B cell (primary cell): ENCODE results near the gene APCDD1. TPM values are rescaled to one million over a fixed set of nuclear protein-coding genes. Genes with fewer than 3 reads are reported as not detected.

ENCODE experiments used
- ATAC-seq: fragments of 200-7000 bp; cut with Tn5 transposase; one replicate; pipeline ENCODE4 v1.10.0; 2021; ENCODE audit warnings: low read depth, mild to moderate bottlenecking, moderate number of reproducible peaks, moderate library complexity
- CTCF ChIA-PET: fragments of 350-600 bp; sonication (Branson Sonifier 250); formaldehyde crosslinking; loops from one replicate; lab custom pipeline; 2021; ENCODE audit warnings: antibody characterized with exemption, inconsistent platforms; lab: Charles Lee
- POLR2A ChIA-PET: fragments of 350-600 bp; sonication (Branson Sonifier 250); formaldehyde crosslinking; loops from one replicate; lab custom pipeline; 2021; ENCODE audit warnings: antibody characterized with exemption; lab: Charles Lee
- DNase-seq: peaks from one replicate; pipeline ENCODE4 v3.0.0; 2013
- H2AFZ ChIP-seq: 2 replicates; pipeline ENCODE4 v1.6.1; 2012; ENCODE audit warnings: mild to moderate bottlenecking, low read depth, low read length; ENCODE audit not compliant: insufficient read depth, poor library complexity, severe bottlenecking
- H3K27ac ChIP-seq, 2 donors: 1 replicate in 1 of 2; 2 replicates in 1 of 2; pipeline ENCODE4 v1.5.1; 2012 to 2013; ENCODE audit warnings: low read length in 2 of 2, mild to moderate bottlenecking in 2 of 2, moderate library complexity in 1 of 2
- H3K27me3 ChIP-seq, 4 experiments: fragments of 200-600 bp in 1 of 4; sonication (generic) in 1 of 4; replicated peaks in 1 of 4; 1 replicate in 2 of 4; 2 replicates in 2 of 4; pipeline versions ENCODE4 v1.6.1 to v1.7.0; 2013 to 2016; ENCODE audit warnings: low read length in 3 of 4, mild to moderate bottlenecking in 2 of 4, mixed read lengths in 1 of 4, moderate library complexity in 1 of 4; ENCODE audit not compliant: insufficient read depth in 4 of 4, control insufficient read depth in 3 of 4; ENCODE audit errors: control extremely low read depth in 1 of 4
- H3K36me3 ChIP-seq, 2 experiments: replicated peaks in 1 of 2; 1 replicate in 1 of 2; 2 replicates in 1 of 2; pipeline versions ENCODE4 v1.6.1 to v1.7.1; 2013; ENCODE audit warnings: low read length in 1 of 2; ENCODE audit not compliant: insufficient read depth in 2 of 2, control insufficient read depth in 1 of 2; ENCODE audit errors: control extremely low read depth in 1 of 2, extremely low read depth in 1 of 2
- H3K4me1 ChIP-seq, 2 donors: fragments of 200-600 bp in 1 of 2; sonication (generic) in 1 of 2; 1 replicate in 1 of 2; 2 replicates in 1 of 2; pipeline versions ENCODE4 v1.5.1 to v1.6.1; 2013 to 2017; ENCODE audit warnings: low read length in 2 of 2; ENCODE audit not compliant: control insufficient read depth in 2 of 2, insufficient read depth in 2 of 2
- H3K4me2 ChIP-seq: replicated peaks from 2 replicates; pipeline ENCODE3; 2012; ENCODE audit warnings: mild to moderate bottlenecking, low read depth, low read length; ENCODE audit not compliant: poor library complexity, severe bottlenecking
- H3K4me3 ChIP-seq, 5 experiments: fragments of 200-600 bp in 1 of 5; sonication (generic) in 1 of 5; 1 replicate in 3 of 5; 2 replicates in 2 of 5; pipeline versions ENCODE4 v1.5.1 to v1.7.0; 2011 to 2016; ENCODE audit warnings: low read length in 4 of 5, mild to moderate bottlenecking in 4 of 5, low read depth in 2 of 5, control low read depth in 1 of 5, moderate library complexity in 1 of 5; ENCODE audit not compliant: insufficient read depth in 1 of 5; ENCODE audit errors: control extremely low read depth in 1 of 5, extremely low read depth in 1 of 5
- H3K79me2 ChIP-seq: fragments of 200-600 bp; sonication (generic); one replicate; pipeline ENCODE4 v1.6.0; 2016; ENCODE audit warnings: low read length; ENCODE audit not compliant: control insufficient read depth, insufficient read depth
- H3K9ac ChIP-seq: fragments of 200-600 bp; sonication (generic); 2 replicates; pipeline ENCODE4 v1.6.1; 2017; ENCODE audit warnings: mild to moderate bottlenecking, low read length, moderate library complexity
- H3K9me3 ChIP-seq, 3 donors: one replicate each; pipeline versions ENCODE4 v1.6.1 to v1.7.1; 2013; ENCODE audit warnings: low read length in 2 of 3; ENCODE audit not compliant: control insufficient read depth in 2 of 3, insufficient read depth in 1 of 3; ENCODE audit errors: control extremely low read depth in 1 of 3
- H4K20me1 ChIP-seq: 2 replicates; pipeline ENCODE4 v1.6.0; 2012; ENCODE audit warnings: mild to moderate bottlenecking, low read length; ENCODE audit not compliant: insufficient read depth, control insufficient read depth, poor library complexity, severe bottlenecking
- H3K27ac Mint-ChIP-seq: one replicate; pipeline ENCODE4 v1.8.0; 2021; ENCODE audit warnings: mixed read lengths
- H3K27me3 Mint-ChIP-seq: one replicate; pipeline ENCODE4 v1.8.0; 2021; ENCODE audit warnings: mixed read lengths
- H3K4me1 Mint-ChIP-seq: one replicate; pipeline ENCODE4 v1.8.0; 2021; ENCODE audit warnings: mixed read lengths
- H3K4me3 Mint-ChIP-seq: one replicate; pipeline ENCODE4 v1.8.0; 2021; ENCODE audit warnings: mixed read lengths
- H3K9me3 Mint-ChIP-seq: one replicate; pipeline ENCODE4 v1.8.0; 2022; ENCODE audit warnings: mixed read lengths; ENCODE audit not compliant: insufficient read depth
- CTCF ChIP-seq: fragments of 200-600 bp; IDR thresholded peaks from one replicate; pipeline ENCODE4 v1.8.0; 2022; ENCODE audit warnings: antibody characterized with exemption, mild to moderate bottlenecking
- EZH2 ChIP-seq: IDR thresholded peaks from 2 replicates; pipeline ENCODE4 v1.6.1; 2012; ENCODE audit warnings: borderline replicate concordance, low read depth, mild to moderate bottlenecking, moderate library complexity, low read length; ENCODE audit not compliant: insufficient read depth, poor library complexity, severe bottlenecking
- WGBS: methylation state at CpG from one replicate; pipeline ENCODE4 v1.1.5; 2013; ENCODE audit warnings: missing lambda C conversion rate; ENCODE audit not compliant: insufficient coverage; 5-methylcytosine and 5-hydroxymethylcytosine counted together
- intact Hi-C: fragments of 100-400 bp; cut with micrococcal nuclease; formaldehyde crosslinking; loops from one replicate; pipeline ENCODE4 v1.10.0; 2022
- polyA plus RNA-seq: library from polyadenylated mRNA; depleted of rRNA; stranded (reverse); fragments of >200 nt; gene quantifications from 2 replicates; pipeline ENCODE4 v1.2.3, GENCODE V29; 2012
- total RNA-seq, 2 donors: library from RNA; stranded (reverse); fragments of 120-200 nt in 1 of 2; gene quantifications; 1 replicate in 1 of 2; 2 replicates in 1 of 2; pipeline versions ENCODE4 v1.2.3 to v1.2.4, GENCODE V29; 2013 to 2022

Gene APCDD1
- total and polyA plus RNA-seq, 2 donors (not counting 1 experiment from before 2014, with no cell fraction given), result 1.0 to 1.1 TPM

- peak; percentile 68 for DNase-seq
- peak overlapping the region; percentile 69 for H3K4me3 Mint-ChIP-seq
- H3K4me3 ChIP-seq, result peak overlapping the region in 3 of 5 experiments; percentile 15 to 42 (median 22)
Measured at GRCh38 chr18:10482985-10483949, 28.8 kb downstream of the APCDD1 start.

More at GRCh38 chr18:10482985-10483949, 28.8 kb downstream of the APCDD1 start:
- Mint-ChIP-seq H3K4me1 (peaks cover 66% of the 10 kb centered on the region), H3K27me3 (no peaks in the 10 kb centered on the region), H3K27ac (peak overlapping the region; percentile 94), H3K9me3 (no peaks in the 10 kb centered on the region)
- Histone ChIP-seq H3K4me1 (peaks cover 61 to 64% of the 10 kb centered on the region in 2 donors), H4K20me1 (no peaks in the 10 kb centered on the region), H3K27ac (peak overlapping the region; percentile 66 to 69), H3K79me2 (no peaks in the 10 kb centered on the region), H3K27me3 (no peaks in the 10 kb centered on the region), H3K36me3 (no peaks in the 10 kb centered on the region), H2AFZ (peak overlapping the region; percentile 75), H3K9me3 (peaks cover 0 to 3% (median 0%) of the 10 kb centered on the region in 3 donors), H3K9ac (peak overlapping the region; percentile 37), H3K4me2 (peak overlapping the region; percentile 67)
- 11% methylated on average over 16 of the region's 20 CpGs for WGBS
- ATAC-seq, result peak; percentile 80
- no peak for TF ChIP-seq EZH2
- TF ChIP-seq CTCF, result no peak
- ChIA-PET POLR2A (interaction anchor here (1.1 kb wide), 1 partner anchor 570 kb away, joined by 3 read pairs; the partner anchor contains the start of gene VAPA), CTCF (interaction anchor here (0.7 to 5.2 kb wide), 6 partner anchors 8 to 560 kb away, joined by 3 to 43 read pairs (median 4); no protein-coding TSS in a partner anchor)
- intact Hi-C loops, result loop anchor here (5.0 kb wide), 1 partner anchor 39 kb away; no protein-coding TSS in a partner anchor
